A549 treated with Hydrocortisone at 1 μM for 4 hours (cell line): ENCODE data around the gene CALCB. TPM values are rescaled to one million over a fixed set of nuclear protein-coding genes. Genes with fewer than 3 reads are reported as not detected.

Experiments used
- total RNA-seq: library from RNA; stranded (reverse); fragments of 200-300 nt; extraction: Qiagen RNA extraction; gene quantifications from 5 replicates; pipeline ENCODE4 v1.2.3, GENCODE V29; 2022

Gene CALCB, protein sequence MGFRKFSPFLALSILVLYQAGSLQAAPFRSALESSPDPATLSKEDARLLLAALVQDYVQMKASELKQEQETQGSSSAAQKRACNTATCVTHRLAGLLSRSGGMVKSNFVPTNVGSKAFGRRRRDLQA
- 0.10 to 0.23 TPM (median 0.17 TPM) in 5 replicates for total RNA-seq

DNA sequence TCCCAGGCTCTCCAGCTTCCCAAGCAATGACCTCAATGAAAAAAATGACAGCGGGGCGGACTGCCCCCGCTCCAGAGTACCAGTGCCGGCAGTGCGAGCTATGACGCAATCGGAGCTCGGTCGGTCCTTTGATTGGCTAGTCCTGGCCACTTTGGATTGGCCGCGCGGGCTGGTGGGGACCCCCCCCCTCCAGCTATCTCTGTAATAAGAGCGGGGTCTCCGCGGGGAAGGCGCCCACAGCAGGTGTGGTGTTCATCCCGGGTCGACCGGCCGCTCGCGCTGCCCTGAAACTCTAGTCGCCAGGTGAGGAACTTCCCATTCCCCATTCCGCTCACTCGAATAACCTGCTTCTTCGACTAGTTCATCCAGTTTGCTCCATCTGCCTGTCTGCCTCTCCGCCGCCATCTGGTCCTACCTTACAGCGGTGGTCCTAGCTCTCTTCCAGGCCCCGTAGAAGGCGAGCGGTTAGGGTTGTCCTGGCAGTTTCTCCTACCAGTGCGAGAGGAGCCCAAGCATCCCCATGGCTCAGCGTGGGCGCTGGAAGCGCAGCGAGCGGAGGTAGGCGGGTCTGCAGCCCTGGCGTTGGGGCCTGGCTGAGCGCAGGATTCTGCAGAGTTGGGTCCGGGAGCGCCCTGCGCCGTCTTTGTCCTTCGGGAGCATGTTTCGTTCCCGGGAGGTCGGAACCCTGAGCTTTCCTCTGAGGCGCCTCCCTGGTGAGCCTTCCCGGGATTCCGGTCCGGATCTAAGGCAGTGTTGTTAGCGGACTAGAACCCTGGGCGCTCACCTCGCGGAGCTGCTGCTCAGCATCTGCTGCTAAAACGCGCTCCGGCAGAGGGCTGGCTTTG, at the start of gene CALCB:
CALCB (plus strand) TSS at position 233 of the 845 bp plus-strand sequence. CDS start 1,126 bp downstream, outside the sequence.

DNA sequence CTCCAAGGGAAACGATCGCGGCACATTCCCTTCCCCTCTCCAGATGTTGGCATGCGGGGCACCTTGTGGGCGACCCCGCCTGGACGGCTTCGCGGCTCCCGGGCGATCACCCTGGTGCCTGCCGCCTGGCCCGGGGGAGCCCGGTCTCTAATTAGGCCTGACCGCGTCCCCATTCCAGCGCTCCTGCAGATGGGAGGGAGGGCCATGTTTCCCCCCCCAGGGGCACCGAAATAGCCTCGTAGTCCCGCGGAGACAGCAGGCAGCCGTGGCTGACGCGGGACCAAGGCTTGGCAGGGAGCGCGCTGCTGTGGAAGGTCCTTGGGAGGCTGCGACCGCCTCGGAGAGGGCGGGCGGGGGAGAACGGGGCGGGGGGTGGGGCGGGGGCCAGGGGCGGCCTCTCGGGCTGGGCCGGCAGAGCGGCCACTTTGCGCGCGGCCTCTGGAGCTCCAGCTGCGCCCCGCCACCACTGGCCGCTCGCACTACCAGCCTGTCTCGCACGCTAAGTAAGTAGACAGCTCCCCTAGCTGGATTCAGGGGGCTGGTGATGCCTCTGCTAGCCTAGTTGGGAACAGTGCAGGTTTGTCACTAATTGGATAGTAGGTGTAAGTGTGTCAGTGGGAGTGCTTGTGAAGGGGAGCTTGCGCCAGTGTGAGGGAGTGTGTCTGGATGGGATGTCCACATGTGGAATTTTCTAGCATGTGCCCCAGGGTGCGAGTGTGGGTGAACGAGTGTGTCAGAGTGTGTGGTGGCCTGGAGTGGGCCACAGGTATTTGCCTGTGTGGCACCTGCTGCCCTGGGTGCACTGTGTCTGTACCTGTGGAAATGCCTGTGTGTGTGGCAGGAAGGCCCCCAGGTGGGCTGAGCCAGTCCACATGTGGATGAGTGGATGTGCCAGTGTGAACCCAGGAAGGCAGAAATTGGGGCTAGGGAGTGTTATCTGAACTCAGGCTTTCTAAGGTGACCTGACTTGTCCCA, 41.4 kb downstream of the CALCB start, which contains the start of gene INSC:
INSC (plus strand) TSS at position 423 of the 975 bp plus-strand sequence. CDS start 34,252 bp downstream, outside the sequence.

Other genes with a start within 250 kb of the CALCB start
- 10.1 to 14.4 TPM (median 11.7 TPM) in 5 replicates for gene CYP2R1, start 181.4 kb upstream of the CALCB start, total RNA-seq
- gene CALCA, start 101.2 kb upstream of the CALCB start, total RNA-seq = 0.06 to 0.15 TPM in 2 of 5 replicates, not detected in the others
- 0.05 to 0.15 TPM (median 0.10 TPM) in 4 of 5 replicates, not detected in the other for gene INSC, start 41.3 kb downstream of the CALCB start, total RNA-seq